H9 (cell line): ENCODE measurements around the gene LRRTM1. TPM values are rescaled to one million over a fixed set of nuclear protein-coding genes. Genes with fewer than 3 reads are reported as not detected.

Experiments used
- DNase-seq: peaks from one replicate; pipeline ENCODE4 v3.0.0-alpha.2; 2017
- H2AFZ ChIP-seq: one replicate; pipeline ENCODE4 v1.6.1; 2013; ENCODE audit warnings: mild to moderate bottlenecking, low read length, control low read depth, moderate library complexity
- H2AK5ac ChIP-seq: 2 replicates; pipeline ENCODE4 v1.6.1; 2013; ENCODE audit warnings: low read length, control low read depth, mixed read lengths; ENCODE audit not compliant: insufficient read length
- H2BK120ac ChIP-seq: one replicate; pipeline ENCODE4 v1.6.1; 2013; ENCODE audit warnings: low read depth, mild to moderate bottlenecking, low read length, control low read depth, inconsistent platforms; ENCODE audit not compliant: poor library complexity, severe bottlenecking
- H2BK12ac ChIP-seq: 2 replicates; pipeline ENCODE4 v1.6.1; 2013; ENCODE audit warnings: low read length, control low read depth, mixed read lengths, low read depth; ENCODE audit not compliant: insufficient read length
- H2BK15ac ChIP-seq: 2 replicates; pipeline ENCODE4 v1.6.1; 2013; ENCODE audit warnings: low read depth, low read length, control low read depth
- H2BK20ac ChIP-seq: one replicate; pipeline ENCODE4 v1.6.1; 2013; ENCODE audit warnings: low read depth, mild to moderate bottlenecking, low read length, control low read depth, inconsistent platforms; ENCODE audit not compliant: poor library complexity, severe bottlenecking
- H2BK5ac ChIP-seq: 2 replicates; pipeline ENCODE4 v1.6.1; 2013; ENCODE audit warnings: low read length, control low read depth, mixed read lengths; ENCODE audit not compliant: insufficient read length
- H3K14ac ChIP-seq: 2 replicates; pipeline ENCODE4 v1.6.1; 2013; ENCODE audit warnings: low read length, control low read depth; ENCODE audit not compliant: insufficient read depth
- H3K18ac ChIP-seq: 2 replicates; pipeline ENCODE4 v1.6.1; 2013; ENCODE audit warnings: low read depth, mild to moderate bottlenecking, mixed read lengths, low read length, control low read depth; ENCODE audit not compliant: insufficient read length
- H3K23ac ChIP-seq: 2 replicates; pipeline ENCODE4 v1.6.1; 2013; ENCODE audit warnings: low read length, control low read depth, mixed read lengths, low read depth; ENCODE audit not compliant: insufficient read length
- H3K23me2 ChIP-seq: 2 replicates; pipeline ENCODE4 v1.6.1; 2013; ENCODE audit warnings: low read depth, mild to moderate bottlenecking, mixed read lengths, low read length, control low read depth; ENCODE audit not compliant: insufficient read length, poor library complexity, severe bottlenecking
- H3K27ac ChIP-seq: 2 replicates; pipeline ENCODE4 v1.5.1; 2013; ENCODE audit warnings: low read length, control low read depth, mixed read lengths, low read depth; ENCODE audit not compliant: insufficient read length
- H3K27me3 ChIP-seq: 2 replicates; pipeline ENCODE4 v1.6.1; 2013; ENCODE audit warnings: low read length, control low read depth, inconsistent platforms; ENCODE audit not compliant: insufficient read depth
- H3K4ac ChIP-seq: 2 replicates; pipeline ENCODE4 v1.6.1; 2013; ENCODE audit warnings: low read depth, mild to moderate bottlenecking, control low read depth, inconsistent platforms, low read length, moderate library complexity
- H3K4me1 ChIP-seq: 2 replicates; pipeline ENCODE4 v1.6.1; 2013; ENCODE audit warnings: low read length, control low read depth, inconsistent platforms; ENCODE audit not compliant: insufficient read depth
- H3K4me2 ChIP-seq: 2 replicates; pipeline ENCODE4 v1.6.1; 2013; ENCODE audit warnings: low read length, control low read depth, mixed read lengths; ENCODE audit not compliant: insufficient read length, insufficient read depth
- H3K56ac ChIP-seq: 2 replicates; pipeline ENCODE4 v1.6.1; 2013; ENCODE audit warnings: low read depth, mild to moderate bottlenecking, mixed read lengths, low read length, control low read depth; ENCODE audit not compliant: insufficient read length
- H3K79me1 ChIP-seq: 2 replicates; pipeline ENCODE4 v1.6.1; 2013; ENCODE audit warnings: low read depth, mild to moderate bottlenecking, moderate library complexity, low read length, control low read depth, inconsistent platforms; ENCODE audit not compliant: insufficient read depth, poor library complexity, severe bottlenecking
- H3K79me2 ChIP-seq: 2 replicates; pipeline ENCODE4 v1.6.1; 2013; ENCODE audit warnings: low read length, control low read depth, inconsistent platforms; ENCODE audit not compliant: insufficient read depth
- H3K9ac ChIP-seq: 2 replicates; pipeline ENCODE4 v1.6.1; 2013; ENCODE audit warnings: low read length, control low read depth, mixed read lengths; ENCODE audit not compliant: insufficient read length; ENCODE audit errors: extremely low read depth
- H3K9me3 ChIP-seq: one replicate; pipeline ENCODE4 v1.6.1; 2013; ENCODE audit warnings: low read depth, low read length, inconsistent platforms; ENCODE audit not compliant: control insufficient read depth
- H3T11ph ChIP-seq: one replicate; pipeline ENCODE4 v1.6.1; 2013; ENCODE audit warnings: mild to moderate bottlenecking, low read length, control low read depth, inconsistent platforms
- H4K20me1 ChIP-seq: one replicate; pipeline ENCODE4 v1.6.1; 2013; ENCODE audit not compliant: control insufficient read depth, insufficient read length, insufficient read depth
- H4K5ac ChIP-seq: 2 replicates; pipeline ENCODE4 v1.6.1; 2013; ENCODE audit warnings: low read depth, mild to moderate bottlenecking, mixed read lengths, low read length, control low read depth; ENCODE audit not compliant: insufficient read length
- H4K8ac ChIP-seq: replicated peaks from 2 replicates; pipeline ENCODE4 v1.6.1; 2013; ENCODE audit warnings: low read length, control low read depth, mixed read lengths, low read depth; ENCODE audit not compliant: insufficient read length
- H4K91ac ChIP-seq: 2 replicates; pipeline ENCODE4 v1.6.1; 2013; ENCODE audit warnings: low read depth, mild to moderate bottlenecking, moderate library complexity, mixed read lengths, low read length, control low read depth; ENCODE audit not compliant: insufficient read length
- H3K27ac Mint-ChIP-seq, 3 experiments: 2 replicates in 2 of 3; 3 replicates in 1 of 3; pipeline ENCODE4 v1.8.0; 2020 to 2021; ENCODE audit warnings: mixed read lengths in 3 of 3, mild to moderate bottlenecking in 1 of 3, moderate library complexity in 1 of 3
- H3K27me3 Mint-ChIP-seq: 2 replicates; pipeline ENCODE4 v1.8.0; 2021; ENCODE audit warnings: low read depth, mild to moderate bottlenecking, moderate library complexity, mixed read lengths
- H3K36me3 Mint-ChIP-seq, 3 experiments: 2 replicates in 2 of 3; 3 replicates in 1 of 3; pipeline ENCODE4 v1.8.0; 2020 to 2021; ENCODE audit warnings: low read depth in 3 of 3, mixed read lengths in 3 of 3; ENCODE audit not compliant: insufficient read depth in 1 of 3
- H3K4me1 Mint-ChIP-seq, 2 experiments: 2 replicates each; pipeline ENCODE4 v1.8.0; 2020; ENCODE audit warnings: mixed read lengths in 2 of 2
- H3K4me3 Mint-ChIP-seq, 2 experiments: 2 replicates in 1 of 2; 3 replicates in 1 of 2; pipeline ENCODE4 v1.8.0; 2020 to 2021; ENCODE audit warnings: mild to moderate bottlenecking in 2 of 2, mixed read lengths in 2 of 2, moderate library complexity in 1 of 2
- H3K9me3 Mint-ChIP-seq, 2 experiments: 2 replicates in 1 of 2; 3 replicates in 1 of 2; pipeline ENCODE4 v1.8.0; 2020; ENCODE audit warnings: mild to moderate bottlenecking in 2 of 2, mixed read lengths in 2 of 2, moderate library complexity in 1 of 2
- WGBS: extraction: QIAGEN DNeasy Blood & Tissue Kit; methylation state at CpG from one replicate; pipeline ENCODE4 v1.1.7; 2013; ENCODE audit warnings: missing lambda C conversion rate, low lambda C conversion rate, mixed read lengths; ENCODE audit not compliant: insufficient read length; ENCODE audit errors: extremely low coverage; 5-methylcytosine and 5-hydroxymethylcytosine counted together
- total RNA-seq: library from RNA; stranded (reverse); gene quantifications from 2 replicates; pipeline ENCODE4 v1.2.1, GENCODE V29; 2021
- TF ChIP-seq, protein P1 (sequence below): fragments of 200-600 bp; sonication (generic); conservative IDR thresholded peaks from 3 replicates; pipeline ENCODE4 v1.8.0; 2021; ENCODE audit warnings: antibody characterized with exemption, mild to moderate bottlenecking

LRRTM1 gene
- total RNA-seq, 1 experiment from 2014 or later = 1.2 TPM

DNA sequence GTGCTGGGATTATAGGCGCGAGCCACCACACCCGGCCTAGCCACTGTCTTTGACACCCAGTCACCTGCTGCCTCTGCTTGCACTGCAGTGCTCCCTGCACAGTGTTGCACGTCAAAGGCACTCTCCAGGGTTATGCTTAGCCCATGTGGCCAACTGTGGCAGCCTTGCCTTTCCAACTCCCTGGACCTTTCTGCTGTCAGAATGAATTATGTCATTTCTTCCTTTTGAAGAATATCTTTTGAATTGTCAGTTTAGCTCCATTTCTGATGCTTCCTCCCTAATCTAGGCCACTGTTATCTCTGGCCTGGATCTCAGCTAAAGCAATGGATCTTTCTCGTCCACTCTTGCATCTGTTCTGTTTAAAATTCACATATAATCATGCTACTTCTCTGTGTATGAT is 29.3 kb upstream of the LRRTM1 start:
- TF ChIP-seq, protein P1, sequence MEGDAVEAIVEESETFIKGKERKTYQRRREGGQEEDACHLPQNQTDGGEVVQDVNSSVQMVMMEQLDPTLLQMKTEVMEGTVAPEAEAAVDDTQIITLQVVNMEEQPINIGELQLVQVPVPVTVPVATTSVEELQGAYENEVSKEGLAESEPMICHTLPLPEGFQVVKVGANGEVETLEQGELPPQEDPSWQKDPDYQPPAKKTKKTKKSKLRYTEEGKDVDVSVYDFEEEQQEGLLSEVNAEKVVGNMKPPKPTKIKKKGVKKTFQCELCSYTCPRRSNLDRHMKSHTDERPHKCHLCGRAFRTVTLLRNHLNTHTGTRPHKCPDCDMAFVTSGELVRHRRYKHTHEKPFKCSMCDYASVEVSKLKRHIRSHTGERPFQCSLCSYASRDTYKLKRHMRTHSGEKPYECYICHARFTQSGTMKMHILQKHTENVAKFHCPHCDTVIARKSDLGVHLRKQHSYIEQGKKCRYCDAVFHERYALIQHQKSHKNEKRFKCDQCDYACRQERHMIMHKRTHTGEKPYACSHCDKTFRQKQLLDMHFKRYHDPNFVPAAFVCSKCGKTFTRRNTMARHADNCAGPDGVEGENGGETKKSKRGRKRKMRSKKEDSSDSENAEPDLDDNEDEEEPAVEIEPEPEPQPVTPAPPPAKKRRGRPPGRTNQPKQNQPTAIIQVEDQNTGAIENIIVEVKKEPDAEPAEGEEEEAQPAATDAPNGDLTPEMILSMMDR = no peak
- Histone ChIP-seq H3K4me2 (no peak overlapping the region), H2BK120ac (no peak overlapping the region), H4K91ac (no peak overlapping the region), H3K4me1 (peaks cover 4% of the 10 kb centered on the region), H2AK5ac (no peak overlapping the region), H3K9ac (no peak overlapping the region), H4K5ac (no peak overlapping the region), H2BK20ac (no peak overlapping the region), H3K27ac (no peak overlapping the region), H3K18ac (no peak overlapping the region), H3T11ph (no peak overlapping the region), H3K56ac (no peak overlapping the region), H4K8ac (no peak overlapping the region), H2BK15ac (no peak overlapping the region), H4K20me1 (no peaks in the 10 kb centered on the region), H3K79me2 (no peaks in the 10 kb centered on the region), H3K14ac (no peak overlapping the region), H3K4ac (no peak overlapping the region), H3K79me1 (no peaks in the 10 kb centered on the region), H2BK5ac (no peak overlapping the region), H3K27me3 (no peaks in the 10 kb centered on the region), H3K23ac (no peak overlapping the region), H3K9me3 (no peaks in the 10 kb centered on the region), H2AFZ (no peak overlapping the region), H3K23me2 (no peaks in the 10 kb centered on the region), H2BK12ac (no peak overlapping the region)
- Mint-ChIP-seq H3K4me3 (no peak overlapping the region), H3K27ac (no peak overlapping the region), H3K36me3 (no peaks in the 10 kb centered on the region; a peak in 1 of 7 replicates), H3K27me3 (peaks cover 2% of the 10 kb centered on the region; the same call in 1 of the 2 replicates), H3K9me3 (no peaks in the 10 kb centered on the region), H3K4me1 (peaks cover 14 to 16% of the 10 kb centered on the region in 2 experiments)
- no peak for DNase-seq
- WGBS = no CpG with 5 or more reads among the region's 5 CpGs
